SK-N-SH treated with all-trans-retinoic acid at 6 μM for 48 hours (cell line): ENCODE results near the gene FNDC3A.

ENCODE experiments used
- ARNTL ChIP-seq: fragments of 450-650 bp; formaldehyde crosslinking; IDR thresholded peaks from 2 replicates; pipeline ENCODE4 v1.5.0; 2020; ENCODE audit warnings: low read depth, mild to moderate bottlenecking, moderate library complexity, borderline replicate concordance
- BACH2 ChIP-seq: fragments of 250-450 bp; sonication (Bioruptor Pico); IDR thresholded peaks from 2 replicates; pipeline ENCODE4 v1.9.0; 2021; ENCODE audit warnings: mild to moderate bottlenecking, borderline replicate concordance
- ESRRG ChIP-seq: fragments of 250-450 bp; sonication (Bioruptor Pico); IDR thresholded peaks from 2 replicates; pipeline ENCODE4 v1.6.1; 2021; ENCODE audit warnings: mild to moderate bottlenecking
- PPARA ChIP-seq: fragments of 250-450 bp; sonication (Bioruptor Pico); IDR thresholded peaks from 2 replicates; pipeline ENCODE4 v1.5.0; 2020; ENCODE audit warnings: mild to moderate bottlenecking, borderline replicate concordance
- RARB ChIP-seq: fragments of 250-450 bp; sonication (Bioruptor Pico); IDR thresholded peaks from 2 replicates; pipeline ENCODE4 v1.8.0; 2021; ENCODE audit warnings: mild to moderate bottlenecking, moderate library complexity
- SNAI2 ChIP-seq: fragments of 250-450 bp; sonication (Bioruptor Pico); IDR thresholded peaks from 2 replicates; pipeline ENCODE4 v1.5.0; 2020; ENCODE audit warnings: mild to moderate bottlenecking, moderate library complexity
- TCF4 ChIP-seq: fragments of 250-450 bp; sonication (Bioruptor Pico); IDR thresholded peaks from 2 replicates; pipeline ENCODE4 v1.8.0; 2021; ENCODE audit warnings: mild to moderate bottlenecking, moderate library complexity, borderline replicate concordance
- TOX ChIP-seq: fragments of 250-450 bp; sonication (Bioruptor Pico); IDR thresholded peaks from 2 replicates; pipeline ENCODE4 v1.8.0; 2021; ENCODE audit warnings: mild to moderate bottlenecking, moderate library complexity, borderline replicate concordance
- ZC3H10 ChIP-seq: fragments of 250-450 bp; sonication (Bioruptor Pico); IDR thresholded peaks from 2 replicates; pipeline ENCODE4 v1.5.1; 2021; ENCODE audit warnings: mild to moderate bottlenecking, moderate library complexity
- ZFP30 ChIP-seq: fragments of 450-650 bp; formaldehyde crosslinking; IDR thresholded peaks from 2 replicates; pipeline ENCODE4 v1.5.0; 2022; ENCODE audit warnings: mild to moderate bottlenecking, moderate library complexity
- TF ChIP-seq, protein P1 (sequence below): fragments of 250-450 bp; sonication (Bioruptor Pico); IDR thresholded peaks from 2 replicates; pipeline ENCODE4 v1.5.1; 2021; ENCODE audit warnings: mild to moderate bottlenecking, moderate library complexity
- TF ChIP-seq, protein P2 (sequence below): fragments of 250-450 bp; sonication (Bioruptor Pico); IDR thresholded peaks from 2 replicates; pipeline ENCODE4 v1.8.0; 2020; ENCODE audit warnings: mild to moderate bottlenecking, moderate library complexity, borderline replicate concordance
- TF ChIP-seq, protein P3 (sequence below): fragments of 250-450 bp; sonication (Bioruptor Pico); IDR thresholded peaks from 2 replicates; pipeline ENCODE4 v1.5.1; 2020; ENCODE audit warnings: low read depth, mild to moderate bottlenecking, moderate library complexity
- TF ChIP-seq, protein P4 (sequence below): fragments of 250-450 bp; sonication (Bioruptor Pico); IDR thresholded peaks from 2 replicates; pipeline ENCODE4 v1.8.0; 2021; ENCODE audit warnings: low read depth, mild to moderate bottlenecking, moderate library complexity, borderline replicate concordance

DNA sequence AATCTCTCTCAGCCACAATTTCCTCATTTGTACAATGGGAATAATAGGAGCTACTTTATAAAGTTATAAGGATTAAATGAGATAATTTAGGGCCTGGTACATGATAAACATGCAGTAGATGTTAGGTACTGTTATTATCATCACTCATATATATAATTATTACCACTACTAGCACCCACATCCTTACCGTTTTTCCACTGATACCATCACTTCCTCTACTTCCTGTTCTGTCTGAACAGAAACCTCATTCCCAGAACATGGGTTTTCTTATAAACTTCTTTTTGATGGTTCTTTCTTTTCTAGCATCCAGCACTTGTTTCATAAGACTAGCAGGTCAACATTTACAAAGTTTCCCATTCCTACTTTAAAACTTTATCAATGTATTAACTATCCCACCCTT, 278.3 kb downstream of the FNDC3A start:
- TF ChIP-seq, protein P1, sequence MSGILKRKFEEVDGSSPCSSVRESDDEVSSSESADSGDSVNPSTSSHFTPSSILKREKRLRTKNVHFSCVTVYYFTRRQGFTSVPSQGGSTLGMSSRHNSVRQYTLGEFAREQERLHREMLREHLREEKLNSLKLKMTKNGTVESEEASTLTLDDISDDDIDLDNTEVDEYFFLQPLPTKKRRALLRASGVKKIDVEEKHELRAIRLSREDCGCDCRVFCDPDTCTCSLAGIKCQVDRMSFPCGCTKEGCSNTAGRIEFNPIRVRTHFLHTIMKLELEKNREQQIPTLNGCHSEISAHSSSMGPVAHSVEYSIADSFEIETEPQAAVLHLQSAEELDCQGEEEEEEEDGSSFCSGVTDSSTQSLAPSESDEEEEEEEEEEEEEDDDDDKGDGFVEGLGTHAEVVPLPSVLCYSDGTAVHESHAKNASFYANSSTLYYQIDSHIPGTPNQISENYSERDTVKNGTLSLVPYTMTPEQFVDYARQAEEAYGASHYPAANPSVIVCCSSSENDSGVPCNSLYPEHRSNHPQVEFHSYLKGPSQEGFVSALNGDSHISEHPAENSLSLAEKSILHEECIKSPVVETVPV (CRISPR knock-in tag), result no peak
- TF ChIP-seq ZC3H10 (CRISPR knock-in tag), result no peak
- TF ChIP-seq, protein P2, sequence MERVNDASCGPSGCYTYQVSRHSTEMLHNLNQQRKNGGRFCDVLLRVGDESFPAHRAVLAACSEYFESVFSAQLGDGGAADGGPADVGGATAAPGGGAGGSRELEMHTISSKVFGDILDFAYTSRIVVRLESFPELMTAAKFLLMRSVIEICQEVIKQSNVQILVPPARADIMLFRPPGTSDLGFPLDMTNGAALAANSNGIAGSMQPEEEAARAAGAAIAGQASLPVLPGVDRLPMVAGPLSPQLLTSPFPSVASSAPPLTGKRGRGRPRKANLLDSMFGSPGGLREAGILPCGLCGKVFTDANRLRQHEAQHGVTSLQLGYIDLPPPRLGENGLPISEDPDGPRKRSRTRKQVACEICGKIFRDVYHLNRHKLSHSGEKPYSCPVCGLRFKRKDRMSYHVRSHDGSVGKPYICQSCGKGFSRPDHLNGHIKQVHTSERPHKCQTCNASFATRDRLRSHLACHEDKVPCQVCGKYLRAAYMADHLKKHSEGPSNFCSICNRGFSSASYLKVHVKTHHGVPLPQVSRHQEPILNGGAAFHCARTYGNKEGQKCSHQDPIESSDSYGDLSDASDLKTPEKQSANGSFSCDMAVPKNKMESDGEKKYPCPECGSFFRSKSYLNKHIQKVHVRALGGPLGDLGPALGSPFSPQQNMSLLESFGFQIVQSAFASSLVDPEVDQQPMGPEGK (CRISPR knock-in tag), result no peak
- TF ChIP-seq PPARA, result no peak
- TF ChIP-seq ARNTL (CRISPR knock-in tag), result no peak
- TF ChIP-seq RARB (CRISPR knock-in tag), result no peak
- no peak for TF ChIP-seq ZFP30 (CRISPR knock-in tag)
- no peak for TF ChIP-seq TOX (CRISPR knock-in tag)
- no peak for TF ChIP-seq ESRRG
- TF ChIP-seq TCF4 (CRISPR knock-in tag), result no peak
- TF ChIP-seq, protein P3, sequence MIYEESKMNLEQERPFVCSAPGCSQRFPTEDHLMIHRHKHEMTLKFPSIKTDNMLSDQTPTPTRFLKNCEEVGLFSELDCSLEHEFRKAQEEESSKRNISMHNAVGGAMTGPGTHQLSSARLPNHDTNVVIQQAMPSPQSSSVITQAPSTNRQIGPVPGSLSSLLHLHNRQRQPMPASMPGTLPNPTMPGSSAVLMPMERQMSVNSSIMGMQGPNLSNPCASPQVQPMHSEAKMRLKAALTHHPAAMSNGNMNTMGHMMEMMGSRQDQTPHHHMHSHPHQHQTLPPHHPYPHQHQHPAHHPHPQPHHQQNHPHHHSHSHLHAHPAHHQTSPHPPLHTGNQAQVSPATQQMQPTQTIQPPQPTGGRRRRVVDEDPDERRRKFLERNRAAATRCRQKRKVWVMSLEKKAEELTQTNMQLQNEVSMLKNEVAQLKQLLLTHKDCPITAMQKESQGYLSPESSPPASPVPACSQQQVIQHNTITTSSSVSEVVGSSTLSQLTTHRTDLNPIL (CRISPR knock-in tag), result no peak
- no peak for TF ChIP-seq SNAI2 (CRISPR knock-in tag)
- TF ChIP-seq, protein P4, sequence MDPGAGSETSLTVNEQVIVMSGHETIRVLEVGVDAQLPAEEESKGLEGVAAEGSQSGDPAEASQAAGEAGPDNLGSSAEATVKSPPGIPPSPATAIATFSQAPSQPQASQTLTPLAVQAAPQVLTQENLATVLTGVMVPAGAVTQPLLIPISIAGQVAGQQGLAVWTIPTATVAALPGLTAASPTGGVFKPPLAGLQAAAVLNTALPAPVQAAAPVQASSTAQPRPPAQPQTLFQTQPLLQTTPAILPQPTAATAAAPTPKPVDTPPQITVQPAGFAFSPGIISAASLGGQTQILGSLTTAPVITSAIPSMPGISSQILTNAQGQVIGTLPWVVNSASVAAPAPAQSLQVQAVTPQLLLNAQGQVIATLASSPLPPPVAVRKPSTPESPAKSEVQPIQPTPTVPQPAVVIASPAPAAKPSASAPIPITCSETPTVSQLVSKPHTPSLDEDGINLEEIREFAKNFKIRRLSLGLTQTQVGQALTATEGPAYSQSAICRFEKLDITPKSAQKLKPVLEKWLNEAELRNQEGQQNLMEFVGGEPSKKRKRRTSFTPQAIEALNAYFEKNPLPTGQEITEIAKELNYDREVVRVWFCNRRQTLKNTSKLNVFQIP, result no peak
- TF ChIP-seq BACH2, result no peak
